Measurements from ENCODE around the gene CYP3A4. TPM values are rescaled to one million over a fixed set of nuclear protein-coding genes. Genes with fewer than 3 reads are reported as not detected.

Gene CYP3A4
- total and polyA plus RNA-seq, 9 of the 15 experiments (the other 6 are each of a cell fraction or from before 2014, with no cell fraction given): 0.07 to 0.08 TPM; not detected in 7

DNA sequence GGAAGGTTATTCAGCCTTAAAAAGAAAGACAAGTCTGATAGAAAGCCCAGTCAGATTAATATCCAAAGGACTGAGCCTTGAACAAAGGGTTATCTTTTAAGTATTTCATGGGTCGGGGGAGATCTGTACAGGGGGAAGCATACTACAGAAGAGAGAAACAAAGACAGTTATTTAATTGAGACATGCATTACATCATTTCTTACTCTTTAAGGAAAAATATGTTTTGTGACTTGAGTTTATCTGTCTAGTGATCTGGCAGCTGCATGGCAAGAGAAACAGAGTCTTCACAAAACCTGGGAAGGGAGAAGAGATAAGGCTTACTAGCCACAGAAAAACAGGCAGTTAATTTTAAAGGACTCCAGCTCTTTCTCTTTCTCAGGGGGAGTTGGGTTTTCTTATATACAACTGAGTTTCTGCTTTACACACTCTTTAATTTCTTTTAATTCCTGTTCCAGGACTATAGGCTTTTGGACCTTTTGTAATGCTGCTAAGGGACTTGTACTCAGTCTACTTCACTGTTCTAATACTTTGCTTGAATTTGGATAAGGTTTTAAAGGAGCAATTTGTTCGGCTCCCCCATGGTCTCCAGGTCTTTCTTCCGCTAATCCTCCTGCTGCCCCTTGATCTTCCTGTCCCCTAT, 23.0 kb upstream of the CYP3A4 start (continued):
- TF ChIP-seq MNT (conservative IDR thresholded peaks at IDR 0.05): peak in 1 of 2 experiments; percentile 65
- TF ChIP-seq PHB2 (IDR thresholded peaks at IDR 0.05; ENCODE audit: low read depth): no peak
- no peak for TF ChIP-seq MLX (CRISPR knock-in tag; conservative IDR thresholded peaks at IDR 0.05)
- no peak for TF ChIP-seq U2AF1 (optimal IDR thresholded peaks at IDR 0.05; ENCODE audit: low read depth, low read length)
- no peak for TF ChIP-seq IFI16 (CRISPR knock-in tag; IDR thresholded peaks at IDR 0.05)
- no peak for TF ChIP-seq ZNF717 (CRISPR knock-in tag; IDR thresholded peaks at IDR 0.05)
- peak; percentile 66 for TF ChIP-seq GATAD2A (IDR thresholded peaks at IDR 0.05)
- TF ChIP-seq NRF1 (conservative IDR thresholded peaks at IDR 0.05 in 1 of 2, IDR thresholded peaks at IDR 0.05 in 1 of 2): no peak
- peak; percentile 92 for TF ChIP-seq GATA2 (CRISPR knock-in tag; IDR thresholded peaks at IDR 0.05)
- peak; percentile 59; the same call in 1 of the 2 replicates for TF ChIP-seq GATAD2B (IDR thresholded peaks at IDR 0.05; ENCODE audit: borderline replicate concordance)
- TF ChIP-seq JUND (IDR thresholded peaks at IDR 0.05; ENCODE audit: borderline replicate concordance, low read depth, low read length): peak; percentile 70; the same call in 1 of the 2 replicates
- TF ChIP-seq JUND (tag; IDR thresholded peaks at IDR 0.05; ENCODE audit: borderline replicate concordance, low read depth, low read length): peak; percentile 66; the same call in 2 of the 3 replicates
- TF ChIP-seq, protein P1, sequence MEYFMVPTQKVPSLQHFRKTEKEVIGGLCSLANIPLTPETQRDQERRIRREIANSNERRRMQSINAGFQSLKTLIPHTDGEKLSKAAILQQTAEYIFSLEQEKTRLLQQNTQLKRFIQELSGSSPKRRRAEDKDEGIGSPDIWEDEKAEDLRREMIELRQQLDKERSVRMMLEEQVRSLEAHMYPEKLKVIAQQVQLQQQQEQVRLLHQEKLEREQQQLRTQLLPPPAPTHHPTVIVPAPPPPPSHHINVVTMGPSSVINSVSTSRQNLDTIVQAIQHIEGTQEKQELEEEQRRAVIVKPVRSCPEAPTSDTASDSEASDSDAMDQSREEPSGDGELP (CRISPR knock-in tag; IDR thresholded peaks at IDR 0.05; ENCODE audit: borderline replicate concordance): no peak
- TF ChIP-seq TFE3 (CRISPR knock-in tag; IDR thresholded peaks at IDR 0.05): no peak
- no peak for TF ChIP-seq SMAD2 (IDR thresholded peaks at IDR 0.05; ENCODE audit: low read depth, low read length)
- no peak for TF ChIP-seq PRPF4 (IDR thresholded peaks at IDR 0.05; ENCODE audit: insufficient read depth, low read depth, low read length, poor library complexity, severe bottlenecking)
- peak; percentile 84 for TF ChIP-seq PRDM10 (IDR thresholded peaks at IDR 0.05; ENCODE audit: partially characterized antibody)
- no peak for TF ChIP-seq KDM4B (IDR thresholded peaks at IDR 0.05; ENCODE audit: borderline replicate concordance in 2 of 2, low read depth in 1 of 2)
- no peak for TF ChIP-seq FOXP1 (CRISPR knock-in tag; IDR thresholded peaks at IDR 0.05)

Measured in K562 (cell line).